Uterus (tissue), 4 donors: ENCODE data around the gene PSD. TPM values are rescaled to one million over a fixed set of nuclear protein-coding genes. Genes with fewer than 3 reads are reported as not detected.

ENCODE experiments used
- DNase-seq, 2 donors: peaks; one replicate each; pipeline ENCODE4 v3.0.0-alpha.2; 2019 to 2020
- H3K27ac ChIP-seq, 2 donors: fragments of 200-600 bp; sonication (generic); 1 replicate in 1 of 2; 2 replicates in 1 of 2; pipeline ENCODE4 v1.5.1; 2016 to 2018
- H3K27me3 ChIP-seq, 2 donors: fragments of 200-600 bp; sonication (generic); one replicate each; pipeline ENCODE4 v1.5.1; 2018 to 2019; ENCODE audit warnings: control low read depth in 1 of 2
- H3K36me3 ChIP-seq, 2 donors: fragments of 200-600 bp; sonication (generic); one replicate each; pipeline ENCODE4 v1.5.1; 2019; ENCODE audit warnings: control low read depth in 1 of 2
- H3K4me1 ChIP-seq, 2 donors: fragments of 200-600 bp; sonication (generic); one replicate each; pipeline ENCODE4 v1.5.1; 2018 to 2019; ENCODE audit warnings: control low read depth in 1 of 2
- H3K4me3 ChIP-seq, 2 donors: fragments of 200-600 bp; sonication (generic); 1 replicate in 1 of 2; 2 replicates in 1 of 2; pipeline ENCODE4 v1.5.1; 2018 to 2019; ENCODE audit warnings: mild to moderate bottlenecking in 1 of 2
- H3K9me3 ChIP-seq, 2 donors: fragments of 200-600 bp; sonication (generic); one replicate each; pipeline ENCODE4 v1.5.1; 2019; ENCODE audit warnings: control low read depth in 1 of 2
- POLR2A ChIP-seq, 2 donors: fragments of 450-650 bp; IDR thresholded peaks; one replicate each; pipeline ENCODE4 v1.6.1; 2016; ENCODE audit warnings: antibody characterized with exemption in 2 of 2, mild to moderate bottlenecking in 1 of 2, moderate library complexity in 1 of 2
- intact Hi-C: fragments of 100-400 bp; cut with DNase I; formaldehyde crosslinking; loops from one replicate; pipeline ENCODE4 v1.15.1; 2023; ENCODE audit warnings: low total_unique reads
- total RNA-seq, 4 donors: library from RNA; depleted of rRNA in 3 of 4; stranded (reverse); fragments of >200 nt in 3 of 4; gene quantifications; one replicate each; pipeline versions ENCODE4 v1.1.0 to v1.2.4, GENCODE V29; 2014 to 2023
- TF ChIP-seq, protein P1 (sequence below), 4 experiments: fragments of 200-600 bp in 2 of 4; fragments of 450-650 bp in 2 of 4; sonication (generic) in 2 of 4; IDR thresholded peaks; one replicate each; pipeline ENCODE4 v1.5.1; 2016 to 2019; ENCODE audit warnings: antibody characterized with exemption in 4 of 4, mild to moderate bottlenecking in 2 of 4, moderate library complexity in 1 of 4
- donor health status: DM: yes; HTN: yes; CAD: no.

Gene PSD
- total RNA-seq, 4 donors from 2014 or later = 31.3 to 114 (median 37.3) TPM; not detected in 1

DNA sequence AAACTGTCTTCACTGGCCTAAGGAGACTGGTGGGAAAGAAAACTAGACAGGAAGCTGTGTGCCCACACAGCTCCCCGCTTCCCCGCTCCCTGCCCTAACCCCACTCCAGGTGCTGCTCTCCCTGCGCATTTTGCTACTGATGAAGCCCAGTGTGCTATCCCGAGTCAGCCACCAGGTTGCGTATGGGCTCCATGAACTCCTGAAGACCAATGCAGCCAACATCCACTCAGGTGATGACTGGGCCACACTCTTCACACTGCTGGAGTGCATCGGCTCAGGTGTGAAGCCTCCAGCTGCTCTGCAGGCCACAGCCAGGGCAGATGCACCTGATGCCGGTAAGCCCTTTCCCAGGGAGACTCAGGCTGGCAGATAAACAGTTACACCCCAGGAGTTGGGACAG, 43.3 kb downstream of the PSD start:
- Histone ChIP-seq H3K4me3 (no peak overlapping the region), H3K36me3 (no peaks in the 10 kb centered on the region), H3K4me1 (no peaks in the 10 kb centered on the region), H3K27ac (no peak overlapping the region), H3K27me3 (no peaks in the 10 kb centered on the region), H3K9me3 (peaks cover 0 to 6% of the 10 kb centered on the region in 2 donors)
- TF ChIP-seq, protein P1, sequence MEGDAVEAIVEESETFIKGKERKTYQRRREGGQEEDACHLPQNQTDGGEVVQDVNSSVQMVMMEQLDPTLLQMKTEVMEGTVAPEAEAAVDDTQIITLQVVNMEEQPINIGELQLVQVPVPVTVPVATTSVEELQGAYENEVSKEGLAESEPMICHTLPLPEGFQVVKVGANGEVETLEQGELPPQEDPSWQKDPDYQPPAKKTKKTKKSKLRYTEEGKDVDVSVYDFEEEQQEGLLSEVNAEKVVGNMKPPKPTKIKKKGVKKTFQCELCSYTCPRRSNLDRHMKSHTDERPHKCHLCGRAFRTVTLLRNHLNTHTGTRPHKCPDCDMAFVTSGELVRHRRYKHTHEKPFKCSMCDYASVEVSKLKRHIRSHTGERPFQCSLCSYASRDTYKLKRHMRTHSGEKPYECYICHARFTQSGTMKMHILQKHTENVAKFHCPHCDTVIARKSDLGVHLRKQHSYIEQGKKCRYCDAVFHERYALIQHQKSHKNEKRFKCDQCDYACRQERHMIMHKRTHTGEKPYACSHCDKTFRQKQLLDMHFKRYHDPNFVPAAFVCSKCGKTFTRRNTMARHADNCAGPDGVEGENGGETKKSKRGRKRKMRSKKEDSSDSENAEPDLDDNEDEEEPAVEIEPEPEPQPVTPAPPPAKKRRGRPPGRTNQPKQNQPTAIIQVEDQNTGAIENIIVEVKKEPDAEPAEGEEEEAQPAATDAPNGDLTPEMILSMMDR (IDR thresholded peaks at IDR 0.05) = no peak
- no peak for TF ChIP-seq POLR2A (IDR thresholded peaks at IDR 0.05)
- intact Hi-C loops = no loop called here
- no peak for DNase-seq

DNA sequence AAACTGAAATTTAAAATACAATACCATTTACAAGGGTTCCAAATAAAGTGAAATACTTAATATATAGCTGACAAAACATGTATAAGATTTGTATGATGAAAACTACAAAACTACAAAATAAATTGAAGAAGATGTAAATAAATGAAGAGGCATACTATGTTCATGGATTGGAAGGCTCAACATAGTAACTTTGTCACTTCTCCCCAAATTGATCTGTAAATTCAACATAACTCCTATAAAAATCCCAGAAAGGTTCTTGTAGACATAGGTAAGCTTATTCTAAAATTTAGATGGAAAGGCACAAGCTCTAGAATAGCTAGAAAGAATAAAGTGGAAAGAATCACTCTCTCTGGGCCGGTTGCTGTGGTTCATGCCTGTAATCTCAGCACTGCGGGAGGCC, 47.3 kb downstream of the PSD start:
- Histone ChIP-seq H3K36me3 (no peaks in the 10 kb centered on the region), H3K4me1 (no peaks in the 10 kb centered on the region), H3K27ac (no peak overlapping the region), H3K27me3 (no peaks in the 10 kb centered on the region), H3K9me3 (peaks cover 0 to 6% of the 10 kb centered on the region in 2 donors), H3K4me3 (no peak overlapping the region)
- intact Hi-C loops = no loop called here
- DNase-seq = no peak
- no peak for TF ChIP-seq POLR2A (IDR thresholded peaks at IDR 0.05)
- TF ChIP-seq, protein P1 (IDR thresholded peaks at IDR 0.05) = no peak

DNA sequence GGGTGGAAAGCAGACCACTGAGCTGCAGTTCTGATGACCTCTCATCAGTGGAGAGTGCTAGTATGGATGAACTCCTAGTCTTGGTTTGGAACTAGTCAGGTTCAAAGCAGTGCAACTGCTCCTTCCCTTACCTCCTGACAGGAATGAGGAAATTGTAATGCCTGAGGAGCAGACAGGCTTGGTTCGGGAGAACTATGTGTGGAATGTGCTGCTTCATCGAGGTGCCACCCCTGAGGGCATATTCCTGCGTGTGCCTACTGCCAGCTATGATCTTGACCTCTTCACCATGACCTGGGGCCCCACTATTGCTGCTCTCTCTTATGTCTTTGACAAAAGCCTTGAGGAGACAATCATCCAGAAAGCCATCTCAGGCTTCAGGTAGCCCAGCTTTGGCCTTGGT, 50.5 kb downstream of the PSD start:
- TF ChIP-seq, protein P1 (IDR thresholded peaks at IDR 0.05) = no peak
- TF ChIP-seq POLR2A (IDR thresholded peaks at IDR 0.05) = no peak
- intact Hi-C loops = no loop called here
- H3K27me3 ChIP-seq = no peaks in the 10 kb centered on the region
- no peaks in the 10 kb centered on the region for H3K4me1 ChIP-seq
- H3K36me3 ChIP-seq = no peaks in the 10 kb centered on the region
- no peak for DNase-seq
- H3K4me3 ChIP-seq = no peak overlapping the region
- H3K27ac ChIP-seq = no peak overlapping the region
- peaks cover 0 to 6% of the 10 kb centered on the region in 2 donors for H3K9me3 ChIP-seq

DNA sequence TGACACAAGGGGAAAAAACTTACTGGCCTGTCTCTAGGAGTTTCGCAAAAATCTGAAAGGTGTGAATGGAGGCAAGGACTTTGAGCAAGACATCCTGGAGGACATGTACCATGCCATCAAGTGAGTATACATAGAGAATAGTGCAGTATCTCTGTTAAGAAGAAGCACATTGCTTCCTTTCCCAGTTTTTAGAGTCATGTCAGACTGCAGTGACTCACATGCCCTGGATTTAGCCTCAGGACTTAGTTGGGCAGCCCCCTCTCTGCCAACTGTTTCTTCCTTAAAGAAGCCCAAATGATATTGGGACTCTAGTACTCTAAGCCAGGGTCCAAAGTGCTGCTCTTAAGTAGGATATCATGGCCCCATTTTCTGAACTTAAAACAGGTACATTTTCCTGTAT, 51.1 kb downstream of the PSD start:
- no peak for DNase-seq
- Histone ChIP-seq H3K27me3 (no peaks in the 10 kb centered on the region), H3K9me3 (peaks cover 0 to 6% of the 10 kb centered on the region in 2 donors), H3K36me3 (no peaks in the 10 kb centered on the region), H3K4me1 (no peaks in the 10 kb centered on the region), H3K4me3 (no peak overlapping the region), H3K27ac (no peak overlapping the region)
- TF ChIP-seq, protein P1 (IDR thresholded peaks at IDR 0.05) = no peak
- TF ChIP-seq POLR2A (IDR thresholded peaks at IDR 0.05) = no peak
- intact Hi-C loops = no loop called here

DNA sequence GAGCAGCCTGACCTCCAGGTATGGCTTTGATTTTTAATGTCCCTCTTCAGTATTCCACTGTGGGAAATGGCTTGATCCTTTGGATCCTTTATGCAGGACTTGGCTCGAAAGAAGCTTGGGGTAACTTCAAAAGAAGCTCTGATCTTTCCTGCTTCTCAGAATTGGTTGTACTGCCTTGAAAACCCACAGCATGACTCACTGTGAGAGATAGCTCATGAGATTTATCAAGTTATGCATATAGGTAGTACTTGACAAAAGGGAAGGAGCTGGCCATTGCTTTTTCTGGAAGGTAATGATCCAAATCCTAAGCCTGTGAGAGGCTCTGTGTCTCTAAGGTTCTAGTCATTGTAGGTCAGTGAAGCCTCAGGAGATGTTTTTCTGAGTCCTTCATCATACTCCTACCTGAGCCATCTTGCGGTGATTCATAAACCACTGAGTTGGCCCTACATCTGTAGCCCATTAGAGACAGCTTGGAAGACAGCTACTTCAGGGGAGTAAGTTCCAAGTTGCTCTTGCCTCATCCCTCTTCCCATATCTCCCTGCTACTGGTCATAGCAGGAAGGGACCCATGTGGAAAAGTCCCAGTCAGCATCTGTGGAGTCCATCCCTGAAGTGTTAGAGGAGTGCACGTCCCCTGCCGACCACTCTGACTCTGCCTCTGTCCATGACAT, 59.7 kb downstream of the PSD start:
- intact Hi-C loops = no loop called here
- Histone ChIP-seq H3K4me3 (no peak overlapping the region), H3K9me3 (no peaks in the 10 kb centered on the region), H3K36me3 (no peaks in the 10 kb centered on the region), H3K27ac (no peak overlapping the region), H3K4me1 (no peaks in the 10 kb centered on the region), H3K27me3 (no peaks in the 10 kb centered on the region)
- no peak for TF ChIP-seq POLR2A (IDR thresholded peaks at IDR 0.05)
- TF ChIP-seq, protein P1 (IDR thresholded peaks at IDR 0.05) = no peak
- no peak for DNase-seq
